ENCODE results near the gene C11orf58.

Gene C11orf58

DNA sequence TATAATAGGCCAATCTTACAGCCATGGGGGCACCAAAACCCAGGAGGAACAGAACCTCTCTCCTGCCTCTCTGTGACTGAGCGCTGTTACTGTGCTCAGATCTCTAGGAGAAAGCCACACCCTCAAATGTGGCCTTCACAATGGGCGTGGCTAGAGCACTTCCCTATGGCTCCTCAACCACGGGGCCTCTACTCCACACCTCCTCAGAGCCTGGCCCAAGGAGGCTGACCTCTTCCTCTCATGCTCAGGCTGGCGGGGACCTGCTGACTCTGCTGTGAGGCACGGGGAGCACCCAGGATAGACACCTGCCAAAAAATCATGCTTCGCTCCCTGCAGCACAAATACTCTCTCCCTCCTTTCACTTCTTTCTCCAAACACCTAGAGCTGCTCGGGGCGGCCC is 41.0 kb downstream of the C11orf58 start:
- H2AFZ ChIP-seq (ENCODE audit: low read length) = no peak overlapping the region
- no peak overlapping the region for H3K4me2 ChIP-seq (ENCODE audit: low read depth, low read length)
- no peak overlapping the region for H3K4me3 ChIP-seq (ENCODE audit: low read length)
- no peaks in the 10 kb centered on the region for H3K9me2 ChIP-seq (replicated peaks; ENCODE audit: insufficient read depth, low read length)
- H3K27ac ChIP-seq (ENCODE audit: low read length) = no peak overlapping the region
- no peaks in the 10 kb centered on the region for H4K20me1 ChIP-seq (ENCODE audit: insufficient read depth, low read length)
- DNase-seq = no peak
- no peak overlapping the region for H3K9ac ChIP-seq (ENCODE audit: low read length)
- H3F3A ChIP-seq (ENCODE audit: insufficient read depth, low read length) = no peaks in the 10 kb centered on the region
- no peaks in the 10 kb centered on the region for H3K79me2 ChIP-seq (ENCODE audit: low read length)
- H3K9me3 ChIP-seq (replicated peaks; ENCODE audit: insufficient read depth, low read length) = no peaks in the 10 kb centered on the region
- no peaks in the 10 kb centered on the region for H3K4me1 ChIP-seq (ENCODE audit: low read length)
- no peaks in the 10 kb centered on the region for H3K27me3 ChIP-seq (replicated peaks; ENCODE audit: insufficient read depth, low read length)
- no peaks in the 10 kb centered on the region; the same call in 1 of the 2 replicates for H3K36me3 ChIP-seq (replicated peaks; ENCODE audit: insufficient read depth, low read length)
- TF ChIP-seq, protein P1, sequence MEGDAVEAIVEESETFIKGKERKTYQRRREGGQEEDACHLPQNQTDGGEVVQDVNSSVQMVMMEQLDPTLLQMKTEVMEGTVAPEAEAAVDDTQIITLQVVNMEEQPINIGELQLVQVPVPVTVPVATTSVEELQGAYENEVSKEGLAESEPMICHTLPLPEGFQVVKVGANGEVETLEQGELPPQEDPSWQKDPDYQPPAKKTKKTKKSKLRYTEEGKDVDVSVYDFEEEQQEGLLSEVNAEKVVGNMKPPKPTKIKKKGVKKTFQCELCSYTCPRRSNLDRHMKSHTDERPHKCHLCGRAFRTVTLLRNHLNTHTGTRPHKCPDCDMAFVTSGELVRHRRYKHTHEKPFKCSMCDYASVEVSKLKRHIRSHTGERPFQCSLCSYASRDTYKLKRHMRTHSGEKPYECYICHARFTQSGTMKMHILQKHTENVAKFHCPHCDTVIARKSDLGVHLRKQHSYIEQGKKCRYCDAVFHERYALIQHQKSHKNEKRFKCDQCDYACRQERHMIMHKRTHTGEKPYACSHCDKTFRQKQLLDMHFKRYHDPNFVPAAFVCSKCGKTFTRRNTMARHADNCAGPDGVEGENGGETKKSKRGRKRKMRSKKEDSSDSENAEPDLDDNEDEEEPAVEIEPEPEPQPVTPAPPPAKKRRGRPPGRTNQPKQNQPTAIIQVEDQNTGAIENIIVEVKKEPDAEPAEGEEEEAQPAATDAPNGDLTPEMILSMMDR (IDR thresholded peaks at IDR 0.05; ENCODE audit: low read length) = no peak
- no peak for TF ChIP-seq EZH2 (optimal IDR thresholded peaks at IDR 0.05; ENCODE audit: low read depth, low read length)
- TF ChIP-seq EZH2phosphoT487 (IDR thresholded peaks at IDR 0.05; ENCODE audit: low read length) = no peak

DNA sequence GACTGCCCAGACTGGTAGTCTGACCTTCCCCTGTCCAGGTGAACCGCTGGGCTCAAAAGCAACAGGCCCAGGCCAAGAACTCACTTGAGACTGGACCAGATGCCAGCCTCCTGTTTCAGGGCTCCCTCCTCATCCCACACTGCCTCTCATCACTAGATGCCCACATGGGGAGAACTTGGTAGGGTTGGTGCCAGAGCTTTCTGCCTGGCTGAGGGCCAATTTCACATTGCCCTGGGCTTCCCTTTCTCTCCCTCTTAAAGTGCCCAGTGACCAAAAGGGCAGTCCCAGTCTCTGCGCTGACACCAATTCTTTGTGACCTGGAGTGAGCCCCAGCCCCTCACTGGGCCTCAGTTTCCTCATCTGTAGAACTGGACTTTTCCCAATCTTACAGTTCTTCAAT is 41.7 kb downstream of the C11orf58 start:
- no peak overlapping the region for H3K4me2 ChIP-seq (ENCODE audit: low read depth, low read length)
- H3F3A ChIP-seq (ENCODE audit: insufficient read depth, low read length) = no peaks in the 10 kb centered on the region
- no peaks in the 10 kb centered on the region for H3K9me2 ChIP-seq (replicated peaks; ENCODE audit: insufficient read depth, low read length)
- no peak for DNase-seq
- no peaks in the 10 kb centered on the region for H3K27me3 ChIP-seq (replicated peaks; ENCODE audit: insufficient read depth, low read length)
- H3K9me3 ChIP-seq (replicated peaks; ENCODE audit: insufficient read depth, low read length) = no peaks in the 10 kb centered on the region
- no peak overlapping the region for H3K9ac ChIP-seq (ENCODE audit: low read length)
- H3K4me3 ChIP-seq (ENCODE audit: low read length) = no peak overlapping the region
- H3K27ac ChIP-seq (ENCODE audit: low read length) = no peak overlapping the region
- H2AFZ ChIP-seq (ENCODE audit: low read length) = no peak overlapping the region
- no peaks in the 10 kb centered on the region for H3K4me1 ChIP-seq (ENCODE audit: low read length)
- no peaks in the 10 kb centered on the region for H3K79me2 ChIP-seq (ENCODE audit: low read length)
- no peaks in the 10 kb centered on the region; the same call in 1 of the 2 replicates for H3K36me3 ChIP-seq (replicated peaks; ENCODE audit: insufficient read depth, low read length)
- no peaks in the 10 kb centered on the region for H4K20me1 ChIP-seq (ENCODE audit: insufficient read depth, low read length)
- TF ChIP-seq, protein P1 (IDR thresholded peaks at IDR 0.05; ENCODE audit: low read length) = no peak
- TF ChIP-seq EZH2 (optimal IDR thresholded peaks at IDR 0.05; ENCODE audit: low read depth, low read length) = no peak
- TF ChIP-seq EZH2phosphoT487 (IDR thresholded peaks at IDR 0.05; ENCODE audit: low read length) = no peak

DNA sequence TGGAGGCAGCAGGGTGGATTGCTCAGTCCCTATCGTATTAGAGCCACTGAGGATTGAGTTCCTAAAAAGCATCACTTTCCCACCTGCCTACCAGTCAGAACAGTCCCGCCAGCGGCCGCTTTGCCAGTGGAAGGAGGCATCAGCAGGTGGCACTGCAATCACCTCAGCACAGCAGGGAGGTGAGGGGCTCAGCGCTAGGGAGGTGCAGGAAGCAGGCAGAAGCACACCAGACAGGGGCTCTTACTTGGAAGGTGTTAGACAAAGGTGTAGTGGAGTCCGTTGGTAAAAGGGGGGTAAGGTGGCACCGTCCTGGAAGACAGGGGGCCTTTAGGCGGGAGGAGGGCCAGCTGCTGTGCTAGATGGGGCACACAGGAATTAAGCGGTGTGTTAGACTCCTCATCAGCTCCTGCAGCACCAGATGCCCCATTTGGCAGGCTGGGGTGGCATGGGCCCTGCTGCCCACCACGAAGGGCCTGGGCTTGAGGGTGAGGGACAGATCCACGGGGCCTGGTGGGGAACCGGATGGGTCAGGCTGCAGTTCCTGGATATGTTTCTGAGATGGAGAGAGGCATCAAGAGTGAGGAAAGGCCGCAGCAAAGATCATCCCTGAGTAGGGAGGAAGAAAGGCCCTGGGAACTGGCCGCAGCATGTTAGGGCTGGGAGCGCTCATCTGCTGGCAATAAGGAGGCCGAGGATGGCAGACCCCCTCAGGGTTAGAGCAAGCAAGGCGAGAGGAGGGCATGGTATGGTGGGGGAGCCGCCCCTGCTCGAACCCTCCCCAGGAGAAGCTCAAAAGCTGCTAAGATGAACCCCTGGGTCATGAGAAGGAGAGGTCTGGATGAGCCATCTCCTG is 42.5 kb downstream of the C11orf58 start:
- no peak for DNase-seq
- H2AFZ ChIP-seq (ENCODE audit: low read length) = no peak overlapping the region
- H4K20me1 ChIP-seq (ENCODE audit: insufficient read depth, low read length) = no peaks in the 10 kb centered on the region
- H3K4me1 ChIP-seq (ENCODE audit: low read length) = no peaks in the 10 kb centered on the region
- no peaks in the 10 kb centered on the region for H3F3A ChIP-seq (ENCODE audit: insufficient read depth, low read length)
- no peak overlapping the region for H3K9ac ChIP-seq (ENCODE audit: low read length)
- H3K4me3 ChIP-seq (ENCODE audit: low read length) = no peak overlapping the region
- H3K9me3 ChIP-seq (replicated peaks; ENCODE audit: insufficient read depth, low read length) = no peaks in the 10 kb centered on the region
- H3K27me3 ChIP-seq (replicated peaks; ENCODE audit: insufficient read depth, low read length) = no peaks in the 10 kb centered on the region
- H3K9me2 ChIP-seq (replicated peaks; ENCODE audit: insufficient read depth, low read length) = no peaks in the 10 kb centered on the region
- no peak for TF ChIP-seq EZH2phosphoT487 (IDR thresholded peaks at IDR 0.05; ENCODE audit: low read length)
- no peak for TF ChIP-seq EZH2 (optimal IDR thresholded peaks at IDR 0.05; ENCODE audit: low read depth, low read length)
- TF ChIP-seq, protein P1 (IDR thresholded peaks at IDR 0.05; ENCODE audit: low read length) = no peak
- H3K79me2 ChIP-seq (ENCODE audit: low read length) = no peaks in the 10 kb centered on the region
- no peak overlapping the region for H3K4me2 ChIP-seq (ENCODE audit: low read depth, low read length)
- no peak overlapping the region for H3K27ac ChIP-seq (ENCODE audit: low read length)
- H3K36me3 ChIP-seq (replicated peaks; ENCODE audit: insufficient read depth, low read length) = no peaks in the 10 kb centered on the region; the same call in 1 of the 2 replicates
